Superior temporal gyrus (tissue), 1 donor: ENCODE data around the gene ACSBG1.
A peak's percentile ranks its signal among the peaks of the same experiment; 100 is the strongest.

Experiments used
- DNase-seq: peaks from one replicate; pipeline ENCODE4 v3.0.0-alpha.2; 2016; ENCODE audit errors: extremely low spot score

ACSBG1 gene

GRCh38 chr15:78203346-78204225, 30.8 kb downstream of the ACSBG1 start:
- peak; percentile 63 for DNase-seq

GRCh38 chr15:78201281-78202190, 32.8 kb downstream of the ACSBG1 start:
- DNase-seq, result no peak

DNA sequence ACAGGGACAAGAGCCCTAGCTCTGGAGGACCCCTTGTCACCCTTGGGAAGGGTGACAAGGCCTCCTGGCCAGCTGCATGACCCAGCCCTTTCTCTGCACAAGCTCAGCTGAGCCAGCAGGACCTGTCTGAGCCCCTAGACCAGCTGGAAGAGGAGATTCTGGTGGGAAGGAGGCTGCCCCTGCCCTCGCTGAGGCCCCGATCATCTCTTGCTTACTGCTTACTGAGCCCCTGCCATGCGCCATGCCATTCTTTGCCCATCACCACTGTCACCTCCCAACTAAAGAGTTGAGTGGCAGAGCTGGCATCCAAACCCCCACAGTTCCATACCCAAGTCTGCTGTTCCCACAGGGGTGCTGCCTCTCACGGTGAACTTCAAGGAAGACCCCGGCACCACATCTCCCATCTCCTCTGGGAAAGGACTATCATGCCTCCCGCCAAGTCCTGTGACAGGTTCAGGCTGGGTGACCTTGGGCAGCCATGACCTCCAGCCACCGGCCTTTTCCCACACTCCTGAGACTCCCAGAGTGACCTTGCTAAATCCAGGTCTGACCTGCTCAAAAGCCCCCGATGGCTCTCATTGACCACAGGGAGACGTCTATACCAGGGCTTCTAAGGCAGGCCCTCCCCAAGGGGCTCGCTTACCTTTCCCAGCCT, 34.0 kb downstream of the ACSBG1 start:
- no peak for DNase-seq

DNA sequence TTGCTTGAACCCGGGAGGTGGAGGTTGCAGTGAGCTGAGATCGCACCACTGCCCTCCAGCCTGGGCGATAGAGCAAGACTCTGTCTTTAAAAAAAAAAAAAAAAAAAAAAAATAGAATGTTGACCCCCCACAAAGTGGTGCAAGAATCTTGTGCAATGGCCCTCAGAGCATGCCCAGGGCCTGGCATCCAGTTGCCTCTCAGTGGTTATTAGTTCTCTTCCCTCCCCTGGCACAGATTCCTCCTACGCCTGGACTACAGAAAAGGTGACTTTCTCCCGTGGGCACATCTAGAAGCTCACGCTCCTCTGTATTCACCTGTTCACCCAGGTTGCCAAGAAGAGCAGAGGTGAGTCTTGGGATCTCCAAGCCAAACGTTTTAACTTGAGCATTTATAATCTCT, 36.7 kb downstream of the ACSBG1 start:
- no peak for DNase-seq

DNA sequence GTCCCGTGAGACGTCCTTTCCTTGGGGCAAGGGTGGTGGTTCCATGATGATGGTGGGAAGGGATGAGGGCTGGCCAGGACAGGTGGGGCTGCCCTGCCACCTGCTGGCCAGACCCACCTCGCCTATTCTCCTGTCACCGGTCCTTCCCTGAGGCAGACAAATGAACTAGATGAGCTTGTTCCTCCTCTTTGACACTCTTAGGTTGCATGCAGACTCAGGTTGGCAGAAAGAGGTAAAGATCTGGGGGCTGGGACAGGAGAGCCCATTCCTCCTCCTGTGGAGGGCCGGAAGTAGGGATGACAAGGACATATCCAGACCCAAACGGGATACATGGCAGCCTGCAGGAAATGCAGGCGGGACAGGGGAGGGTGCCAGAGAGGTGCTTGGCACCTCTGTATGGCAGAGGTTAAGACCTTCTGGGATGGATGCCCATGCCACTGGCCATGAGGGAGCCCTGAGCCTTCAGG, 38.6 kb downstream of the ACSBG1 start:
- no peak for DNase-seq

DNA sequence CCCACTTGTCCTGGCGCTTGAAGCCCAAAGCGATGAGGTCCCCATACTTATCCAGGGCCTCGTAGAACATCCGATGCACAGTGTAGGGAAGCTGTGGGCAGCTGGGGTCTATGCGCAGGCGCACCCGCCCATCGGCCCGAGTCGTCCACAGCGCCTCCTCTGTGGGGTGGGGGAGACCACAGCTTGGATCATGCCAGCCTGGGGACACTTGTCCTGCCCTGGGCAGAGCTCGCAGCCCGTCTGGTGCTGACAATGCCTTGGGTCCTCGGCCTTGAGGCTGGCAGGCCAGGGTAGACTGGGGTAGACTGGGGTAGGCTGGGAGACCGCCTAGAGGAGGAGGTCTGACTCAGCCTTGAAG, 39.8 kb downstream of the ACSBG1 start:
- no peak for DNase-seq

- DNase-seq, result no peak
Measured at GRCh38 chr15:78193731-78194567, 40.4 kb downstream of the ACSBG1 start.

DNA sequence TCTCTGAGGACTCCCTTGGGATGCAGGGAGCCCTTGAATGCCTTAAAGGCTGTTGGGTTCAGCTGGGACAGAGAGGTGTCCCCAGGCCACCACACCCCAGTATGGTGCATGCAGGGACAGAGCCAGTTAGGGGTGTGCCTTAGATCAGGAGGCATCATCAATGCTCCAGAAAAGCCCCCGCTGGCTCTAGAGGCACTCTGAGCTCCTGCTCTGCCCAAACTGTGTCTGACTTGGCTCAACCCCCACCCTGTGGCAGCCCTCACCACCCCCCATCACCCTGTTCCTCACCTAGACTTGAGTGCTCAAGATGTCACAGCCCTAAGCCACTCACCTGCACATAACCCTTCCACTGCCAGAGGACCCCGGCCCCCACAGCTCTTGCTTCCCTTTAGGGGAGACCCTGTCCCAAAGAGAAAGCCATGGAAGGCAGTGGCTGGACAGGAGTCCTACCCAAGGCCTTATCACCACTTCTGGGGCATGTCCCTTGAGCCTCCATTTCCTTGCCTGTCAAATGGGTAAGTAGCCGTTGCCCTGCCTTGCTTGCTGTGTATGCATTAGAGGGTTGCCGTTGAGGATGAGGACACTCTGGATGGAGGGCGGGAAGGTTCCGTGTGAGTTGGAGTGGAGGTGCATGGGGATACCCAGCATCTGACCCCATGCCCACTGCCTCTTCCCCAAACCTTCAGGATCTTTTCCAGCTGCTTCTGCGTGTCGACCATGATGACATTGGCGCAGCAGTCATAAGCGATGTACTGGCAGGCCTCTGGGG, 41.4 kb downstream of the ACSBG1 start:
- no peak for DNase-seq

GRCh38 chr15:78182821-78183220, 51.5 kb downstream of the ACSBG1 start:
- no peak for DNase-seq

DNA sequence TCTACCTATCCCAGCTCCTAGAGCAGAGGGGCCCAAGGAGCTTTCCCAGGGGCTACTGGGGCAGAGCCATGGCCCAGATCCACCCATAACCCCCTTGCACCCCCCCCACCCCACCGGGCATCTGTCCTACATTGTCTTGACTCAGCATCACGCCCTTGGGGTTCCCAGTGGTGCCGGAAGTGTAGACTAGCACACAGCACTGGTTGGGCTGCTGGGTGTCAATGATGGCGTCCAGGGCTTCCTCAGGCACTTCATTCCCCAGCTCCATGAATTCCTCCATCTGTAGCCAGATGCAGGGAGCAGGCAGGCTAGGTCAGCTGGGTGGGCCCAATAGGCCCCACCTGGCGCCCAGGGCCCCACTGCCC, 52.0 kb downstream of the ACSBG1 start:
- no peak for DNase-seq

DNA sequence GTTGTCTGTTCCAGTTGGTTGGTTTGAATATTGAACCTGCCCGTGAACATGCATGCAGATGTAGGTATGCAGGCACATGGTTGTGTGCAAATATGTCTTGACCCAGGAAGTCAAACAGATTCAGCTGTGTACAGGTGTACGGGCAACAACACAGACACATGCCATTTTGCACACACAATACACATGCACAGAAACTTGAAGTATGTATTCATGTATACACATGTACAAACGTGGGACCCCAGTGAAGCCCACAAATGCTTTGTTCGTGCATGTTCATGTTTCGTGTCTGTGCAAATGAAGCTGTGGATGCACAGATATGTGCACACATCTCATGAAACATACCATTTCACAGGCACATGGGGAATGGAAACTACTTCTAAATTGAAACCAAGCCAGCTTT, 54.5 kb downstream of the ACSBG1 start:
- no peak for DNase-seq

DNA sequence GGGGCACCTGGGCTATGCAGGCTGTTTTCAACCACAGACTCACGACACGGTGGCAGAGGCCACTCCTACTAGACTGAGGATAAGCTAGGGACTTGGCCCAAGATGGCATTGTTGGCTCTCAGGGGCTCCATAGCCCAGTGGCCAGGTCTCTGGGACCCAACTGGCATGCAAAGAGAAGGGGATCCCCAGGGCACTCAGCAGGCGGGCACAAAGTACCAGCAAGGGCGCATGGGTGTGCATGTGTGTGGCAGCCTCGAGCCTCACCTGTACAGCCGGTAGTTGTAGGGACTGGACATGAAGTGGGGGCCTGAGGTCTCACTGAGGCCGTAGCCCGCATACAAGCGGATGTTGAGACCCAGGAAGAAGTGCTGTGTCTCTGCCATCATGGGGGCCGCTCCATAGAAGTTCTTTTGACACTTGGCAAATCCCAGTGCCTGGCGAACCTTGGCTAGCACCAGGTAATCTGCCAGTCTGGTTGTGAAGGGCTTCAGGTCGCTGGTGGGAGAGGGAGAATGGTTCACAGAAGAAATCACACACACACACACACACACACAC, 55.0 kb downstream of the ACSBG1 start:
- DNase-seq, result no peak

DNA sequence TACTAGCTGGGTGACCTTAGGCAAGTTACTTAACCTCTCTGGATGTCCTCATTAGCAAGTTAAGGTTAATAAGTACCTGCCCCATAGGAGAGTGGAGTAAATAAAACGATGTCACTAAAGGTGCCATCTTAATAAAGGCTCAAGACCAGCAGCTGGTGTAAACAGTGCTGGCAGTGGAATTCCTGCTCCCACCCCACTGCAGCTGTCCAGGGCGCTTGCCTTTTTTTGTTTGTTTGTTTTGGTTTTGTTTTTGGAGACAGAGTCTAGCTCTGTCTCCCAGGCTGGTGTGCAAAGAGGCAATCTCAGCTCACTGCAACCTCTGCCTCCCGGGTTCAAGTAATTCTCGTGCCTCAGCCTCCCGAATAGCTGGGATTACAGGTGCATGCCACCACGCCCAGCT, 56.3 kb downstream of the ACSBG1 start:
- DNase-seq, result no peak

DNA sequence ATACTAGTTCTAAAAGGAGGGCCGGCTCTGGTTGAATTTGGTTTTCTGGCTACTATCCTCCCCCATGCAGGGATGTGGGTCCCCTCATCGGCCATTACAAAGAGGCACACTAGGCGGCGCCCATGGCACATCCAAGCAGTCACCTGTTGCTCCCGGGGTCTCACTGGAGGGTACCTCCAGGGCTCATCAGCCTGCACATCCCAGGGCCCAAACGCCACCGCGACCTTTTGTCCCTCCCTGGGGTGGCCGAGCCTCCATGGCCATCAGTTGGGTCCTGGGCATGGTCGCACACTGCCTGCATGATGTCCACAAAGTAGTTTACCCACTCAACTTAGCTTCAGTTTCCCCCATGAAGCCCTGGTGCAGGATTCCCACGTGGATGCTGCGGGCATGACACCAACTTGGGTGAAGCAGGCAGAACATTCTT, 56.9 kb downstream of the ACSBG1 start:
- peak; percentile 68 for DNase-seq

DNA sequence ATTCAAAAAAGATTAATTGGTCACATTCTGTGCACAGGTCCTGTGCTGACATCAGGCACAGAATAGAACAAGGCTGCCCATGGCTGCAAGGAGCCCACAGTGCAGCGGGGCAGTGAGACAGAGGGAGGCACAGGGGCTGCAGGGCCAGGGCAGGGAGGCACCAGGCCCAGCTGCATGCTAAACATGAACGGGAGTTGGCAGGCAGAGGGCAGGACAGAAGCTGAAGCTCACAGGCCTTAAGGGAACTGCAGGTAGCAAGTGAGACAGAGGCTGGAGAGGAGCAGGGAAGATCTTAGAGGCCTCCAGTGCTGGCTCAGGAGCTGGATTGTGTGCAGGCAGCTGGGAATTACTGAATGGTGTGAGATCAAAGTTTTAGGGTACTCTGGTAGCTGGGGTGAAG, 59.0 kb downstream of the ACSBG1 start:
- no peak for DNase-seq

DNA sequence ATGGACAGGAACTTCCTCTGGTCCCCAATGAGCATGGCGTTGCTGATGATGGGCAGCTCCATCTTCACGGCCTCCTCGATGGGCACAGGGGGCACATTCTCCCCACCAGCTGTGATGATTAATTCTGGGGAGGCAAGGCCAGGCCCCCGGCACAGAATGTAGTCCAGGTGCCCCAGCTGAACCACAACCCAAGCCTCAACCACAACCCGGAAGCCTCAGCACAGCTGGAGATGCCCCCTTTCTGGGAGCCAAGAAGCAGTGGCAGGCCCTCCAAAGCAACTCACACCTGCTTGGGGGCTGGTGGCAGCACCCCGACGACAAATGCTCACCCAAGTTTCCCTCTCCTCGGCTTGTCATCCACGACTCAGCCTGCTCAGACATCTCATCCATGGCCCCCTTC, 60.0 kb downstream of the ACSBG1 start:
- DNase-seq, result no peak

DNA sequence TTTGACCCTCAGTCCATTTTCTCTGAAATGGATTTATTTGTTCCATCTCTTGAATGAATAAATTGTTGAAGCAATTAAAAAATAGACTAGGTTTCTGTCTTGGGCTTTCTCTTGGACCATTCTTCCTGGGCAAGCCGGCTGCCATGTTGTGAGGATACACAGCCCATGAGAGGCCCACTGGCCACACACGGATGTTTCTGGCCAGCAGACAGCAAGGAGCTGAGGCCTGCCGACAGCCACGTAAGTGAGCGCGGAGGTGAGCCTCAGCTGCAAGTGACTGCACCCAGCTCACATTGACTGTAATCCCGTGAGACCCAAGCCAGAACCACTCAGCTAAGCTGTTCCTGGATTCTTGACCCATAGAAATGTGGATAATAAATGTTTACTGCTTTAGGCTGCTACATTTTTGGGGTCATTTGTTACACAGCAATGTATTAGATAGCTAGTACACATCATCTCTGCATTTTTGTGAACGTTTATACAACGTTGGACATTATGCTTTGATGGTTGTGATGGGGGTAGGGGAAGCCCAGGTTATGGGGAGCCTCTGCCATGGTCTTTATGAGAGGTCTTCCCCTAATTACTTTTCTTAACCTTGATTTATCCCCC, 62.4 kb downstream of the ACSBG1 start:
- no peak for DNase-seq

GRCh38 chr15:78170848-78171773, 63.3 kb downstream of the ACSBG1 start:
- DNase-seq, result no peak

DNA sequence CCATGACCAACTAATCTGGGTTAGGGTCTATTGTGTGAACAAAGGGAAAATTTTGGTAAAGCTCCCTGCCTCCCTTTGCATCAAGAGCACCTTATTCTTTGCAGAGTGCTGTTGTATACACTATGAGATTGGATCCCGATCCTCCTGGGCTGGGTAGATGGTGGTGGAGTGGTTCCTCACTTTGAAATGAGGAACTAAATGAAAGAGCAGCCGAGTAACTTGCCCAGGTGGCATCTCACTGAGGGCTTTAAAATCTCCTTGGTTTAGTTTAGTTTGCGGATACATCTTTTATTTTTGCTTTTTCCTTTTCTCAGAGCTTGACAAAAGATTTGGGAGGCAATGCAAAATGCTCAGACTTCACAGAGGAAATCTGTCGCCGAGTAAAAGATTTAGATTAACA, 65.8 kb downstream of the ACSBG1 start:
- DNase-seq, result no peak
